ENCODE results near the gene LTBP3. TPM values are rescaled to one million over a fixed set of nuclear protein-coding genes. Genes with fewer than 3 reads are reported as not detected.
"Not testable (repeated sequence)": the region's sequence is repeated elsewhere in the genome, so short reads cannot be mapped to it uniquely, and the experiment has no call there.

The LTBP3 gene
- total and polyA plus RNA-seq, 2 donors (not counting 1 experiment from before 2014, with no cell fraction given), result 37.3 to 40.4 TPM

DNA sequence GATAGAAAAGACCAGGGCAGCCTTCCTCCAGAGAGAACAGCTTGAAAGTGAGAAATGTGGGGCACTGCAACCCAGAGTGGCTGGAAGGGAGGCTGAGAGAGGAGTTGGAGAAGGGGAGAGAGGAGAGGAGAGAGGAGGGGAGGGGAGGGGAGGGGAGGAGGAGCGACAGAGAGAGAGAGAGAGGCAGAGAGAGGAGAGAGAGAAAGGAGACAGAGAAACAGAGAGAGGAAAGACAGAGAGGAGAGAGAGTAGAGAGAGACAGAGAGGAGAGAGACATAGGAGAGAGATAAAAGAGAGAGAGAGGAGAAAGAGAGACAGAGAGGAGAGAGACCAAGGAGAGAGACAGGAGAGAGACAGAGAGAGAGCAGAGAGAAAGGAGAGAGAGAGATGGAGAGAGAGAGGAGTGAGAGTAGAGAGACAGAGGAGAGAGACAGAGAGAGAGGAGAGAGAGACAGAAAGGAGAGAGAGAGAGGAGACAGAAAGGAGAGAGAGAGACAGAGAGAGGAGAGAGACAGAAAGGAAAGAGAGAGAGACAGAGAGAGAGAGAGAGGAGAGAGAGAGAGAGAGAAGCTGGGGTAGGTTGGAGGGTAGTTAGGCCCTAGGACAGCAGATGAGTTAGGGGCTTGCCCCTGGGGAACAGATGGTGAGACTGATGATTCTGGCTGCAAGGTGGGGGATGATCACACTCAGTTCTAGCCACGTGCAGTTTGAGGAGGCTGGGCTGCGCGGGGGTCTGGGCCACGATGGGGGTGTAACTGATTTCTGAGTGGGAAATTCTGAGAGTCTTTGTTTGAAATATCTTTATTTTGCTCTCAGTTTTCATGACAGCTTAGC lies 41.8 kb downstream of the LTBP3 start:
- Histone ChIP-seq H3K4me1 (ENCODE audit: control insufficient read depth, extremely low read depth, insufficient read depth, low read length) (no peaks in the 10 kb centered on the region), H3K4me3 (replicated peaks in 1 of 4; ENCODE audit: control extremely low read depth in 1 of 4, insufficient read depth in 1 of 4, low read depth in 3 of 4, low read length in 4 of 4) (no peak overlapping the region), H3K36me3 (ENCODE audit: control insufficient read depth, insufficient read depth, low read length) (no peaks in the 10 kb centered on the region), H4K20me1 (ENCODE audit: control insufficient read depth, extremely low read depth, insufficient read depth, low read length) (no peaks in the 10 kb centered on the region), H3K79me2 (ENCODE audit: control insufficient read depth, insufficient read depth, low read length) (no peaks in the 10 kb centered on the region), H3K4me2 (ENCODE audit: extremely low read depth, insufficient read depth, low read length) (no peak overlapping the region), H2AFZ (ENCODE audit: low read length) (no peak overlapping the region), H3K9ac (ENCODE audit: insufficient read depth, low read length) (no peak overlapping the region), H3K27me3 (ENCODE audit: control insufficient read depth, insufficient read depth, low read length) (no peaks in the 10 kb centered on the region), H3K27ac (ENCODE audit: insufficient read depth, low read length) (no peak overlapping the region), H3K9me3 (ENCODE audit: control insufficient read depth, insufficient read depth, low read depth, low read length) (no peaks in the 10 kb centered on the region)
- no peak for DNase-seq (ENCODE audit: low read depth in 2 of 2)
- TF ChIP-seq CTCF (conservative IDR thresholded peaks at IDR 0.05 in 1 of 2, IDR thresholded peaks at IDR 0.05 in 1 of 2; ENCODE audit: low read depth in 1 of 2, low read length in 2 of 2) (no peak), EZH2 (IDR thresholded peaks at IDR 0.05; ENCODE audit: low read length, missing control alignments) (no peak)

DNA sequence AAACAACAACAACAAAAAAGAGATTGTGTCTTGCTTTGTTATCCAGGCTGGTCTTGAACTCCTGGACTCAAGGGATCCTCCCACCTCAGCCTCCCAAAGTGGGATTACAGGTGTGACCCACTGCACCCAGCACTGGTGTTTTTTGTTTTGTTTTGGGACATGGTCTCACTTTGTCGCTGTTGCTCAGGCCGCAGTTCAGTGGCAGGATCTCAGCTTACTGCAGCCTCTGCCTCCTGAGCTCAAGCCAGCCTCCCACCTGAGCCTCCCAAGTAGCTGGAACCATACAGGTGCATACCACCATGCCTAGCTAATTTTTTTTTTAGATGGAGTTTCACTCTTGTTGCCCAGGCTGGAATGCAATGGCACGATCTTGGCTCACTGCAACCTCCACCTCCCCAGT lies 45.8 kb downstream of the LTBP3 start:
- not testable (repeated sequence) for H3K27me3 ChIP-seq (ENCODE audit: control insufficient read depth, insufficient read depth, low read length); H2AFZ ChIP-seq (ENCODE audit: low read length); DNase-seq (ENCODE audit: low read depth in 2 of 2); H3K9ac ChIP-seq (ENCODE audit: insufficient read depth, low read length); H3K27ac ChIP-seq (ENCODE audit: insufficient read depth, low read length); H3K36me3 ChIP-seq (ENCODE audit: control insufficient read depth, insufficient read depth, low read length); H3K9me3 ChIP-seq (ENCODE audit: control insufficient read depth, insufficient read depth, low read depth, low read length); H3K79me2 ChIP-seq (ENCODE audit: control insufficient read depth, insufficient read depth, low read length); H4K20me1 ChIP-seq (ENCODE audit: control insufficient read depth, extremely low read depth, insufficient read depth, low read length); H3K4me1 ChIP-seq (ENCODE audit: control insufficient read depth, extremely low read depth, insufficient read depth, low read length); H3K4me3 ChIP-seq (replicated peaks in 1 of 4; ENCODE audit: control extremely low read depth in 1 of 4, insufficient read depth in 1 of 4, low read depth in 3 of 4, low read length in 4 of 4); H3K4me2 ChIP-seq (ENCODE audit: extremely low read depth, insufficient read depth, low read length)

DNA sequence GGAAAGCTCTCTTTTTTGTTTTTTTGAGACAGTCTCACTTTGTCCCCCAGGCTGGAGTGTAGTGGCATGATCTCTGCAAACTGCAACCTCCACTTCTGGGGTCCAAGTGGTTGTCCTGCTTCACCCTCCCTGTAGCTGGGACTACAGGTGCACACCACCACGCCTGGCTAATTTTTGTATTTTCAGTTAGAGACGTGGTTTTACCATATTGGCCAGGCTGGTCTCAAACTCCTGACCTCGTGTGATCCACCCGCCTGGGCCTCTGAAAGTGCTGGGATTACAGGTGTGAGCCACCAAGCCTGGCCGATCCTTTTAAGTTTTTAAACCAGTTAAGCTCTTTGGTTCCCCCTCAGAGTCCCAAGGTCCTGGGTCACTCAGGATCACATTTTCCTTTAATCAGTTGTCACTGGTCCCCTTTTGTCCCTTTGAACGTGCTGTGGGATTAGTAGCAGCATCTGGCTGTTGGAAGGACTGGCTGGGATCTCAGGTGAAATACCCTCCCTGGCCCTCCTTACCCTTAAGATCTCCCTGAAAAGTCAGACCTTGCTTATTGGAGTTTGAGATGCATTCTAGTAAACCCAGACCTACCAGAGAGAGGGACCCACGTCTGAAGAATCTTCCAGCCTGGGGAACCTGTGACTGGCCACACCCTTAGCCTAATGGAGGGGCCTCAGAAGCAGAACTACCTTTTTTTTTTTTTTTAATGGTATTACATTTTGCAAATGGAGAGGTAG lies 51.2 kb downstream of the LTBP3 start:
- H3K4me3 ChIP-seq (replicated peaks in 1 of 4; ENCODE audit: control extremely low read depth in 1 of 4, insufficient read depth in 1 of 4, low read depth in 3 of 4, low read length in 4 of 4), result peak overlapping the region in 3 of 4 experiments; percentile 72 to 98 (median 74)
- H3K9me3 ChIP-seq (ENCODE audit: control insufficient read depth, insufficient read depth, low read depth, low read length), result no peaks in the 10 kb centered on the region
- H2AFZ ChIP-seq (ENCODE audit: low read length), result no peak overlapping the region
- H3K79me2 ChIP-seq (ENCODE audit: control insufficient read depth, insufficient read depth, low read length), result peaks cover 52% of the 10 kb centered on the region
- H3K4me2 ChIP-seq (ENCODE audit: extremely low read depth, insufficient read depth, low read length), result peak overlapping the region; percentile 79
- DNase-seq (ENCODE audit: low read depth in 2 of 2), result peak in 1 of 2 donors; percentile 57
- no peaks in the 10 kb centered on the region for H3K27me3 ChIP-seq (ENCODE audit: control insufficient read depth, insufficient read depth, low read length)
- peaks cover 5% of the 10 kb centered on the region for H3K36me3 ChIP-seq (ENCODE audit: control insufficient read depth, insufficient read depth, low read length)
- H3K27ac ChIP-seq (ENCODE audit: insufficient read depth, low read length), result peak overlapping the region; percentile 100
- H3K9ac ChIP-seq (ENCODE audit: insufficient read depth, low read length), result peak overlapping the region; percentile 62
- no peaks in the 10 kb centered on the region for H3K4me1 ChIP-seq (ENCODE audit: control insufficient read depth, extremely low read depth, insufficient read depth, low read length)
- TF ChIP-seq CTCF (conservative IDR thresholded peaks at IDR 0.05 in 1 of 2, IDR thresholded peaks at IDR 0.05 in 1 of 2; ENCODE audit: low read depth in 1 of 2, low read length in 2 of 2), result no peak
- TF ChIP-seq EZH2 (IDR thresholded peaks at IDR 0.05; ENCODE audit: low read length, missing control alignments), result no peak
- H4K20me1 ChIP-seq (ENCODE audit: control insufficient read depth, extremely low read depth, insufficient read depth, low read length), result peaks cover 11% of the 10 kb centered on the region
